Measurements from ENCODE around the gene EBLN2.

EBLN2 gene

GRCh38 chr3:73045391-73045790 lies 16.1 kb upstream of the EBLN2 start:
- no peak for TF ChIP-seq POLR2AphosphoS5 (IDR thresholded peaks at IDR 0.05; ENCODE audit: low read depth, low read length)
- TF ChIP-seq TAF1 (IDR thresholded peaks at IDR 0.05; ENCODE audit: borderline replicate concordance, insufficient read depth, low read length) = no peak
- TF ChIP-seq REST (IDR thresholded peaks at IDR 0.05; ENCODE audit: insufficient read depth in 1 of 2, low read depth in 2 of 2, low read length in 2 of 2) = no peak
- TF ChIP-seq SIN3A (IDR thresholded peaks at IDR 0.05; ENCODE audit: borderline replicate concordance, insufficient read depth, low read length) = no peak

GRCh38 chr3:73046195-73046594 lies 15.3 kb upstream of the EBLN2 start:
- TF ChIP-seq REST (IDR thresholded peaks at IDR 0.05; ENCODE audit: insufficient read depth in 1 of 2, low read depth in 2 of 2, low read length in 2 of 2) (no peak), SIN3A (IDR thresholded peaks at IDR 0.05; ENCODE audit: borderline replicate concordance, insufficient read depth, low read length) (no peak), FOXP2 (optimal IDR thresholded peaks at IDR 0.05; ENCODE audit: borderline replicate concordance, extremely low read depth, extremely low read length, insufficient read depth) (no peak), TAF1 (IDR thresholded peaks at IDR 0.05; ENCODE audit: borderline replicate concordance, insufficient read depth, low read length) (no peak), POLR2AphosphoS5 (IDR thresholded peaks at IDR 0.05; ENCODE audit: low read depth, low read length) (no peak)

DNA sequence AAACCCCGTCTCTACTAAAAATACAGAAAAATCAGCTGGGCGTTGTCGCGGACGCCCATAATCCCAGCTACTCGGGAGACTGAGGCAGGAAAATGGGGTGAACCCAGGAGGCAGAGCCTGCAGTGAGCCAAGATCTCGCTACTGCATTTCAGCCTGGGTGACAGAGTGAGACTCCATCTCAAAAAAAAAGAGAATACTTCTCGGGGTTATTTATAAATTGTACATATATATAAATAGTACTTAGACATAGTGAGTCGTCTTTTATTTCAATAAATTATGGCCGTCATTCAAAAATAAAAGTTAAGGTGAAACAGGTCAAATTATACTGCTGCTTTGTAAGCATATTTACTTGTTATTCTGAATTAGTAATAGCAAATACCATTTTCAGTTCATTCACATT lies 12.1 kb upstream of the EBLN2 start:
- TF ChIP-seq TAF1 (IDR thresholded peaks at IDR 0.05; ENCODE audit: borderline replicate concordance, insufficient read depth, low read length) (no peak), POLR2AphosphoS5 (IDR thresholded peaks at IDR 0.05; ENCODE audit: low read depth, low read length) (no peak), SIN3A (IDR thresholded peaks at IDR 0.05; ENCODE audit: borderline replicate concordance, insufficient read depth, low read length) (no peak), REST (IDR thresholded peaks at IDR 0.05; ENCODE audit: insufficient read depth in 1 of 2, low read depth in 2 of 2, low read length in 2 of 2) (no peak), FOXP2 (optimal IDR thresholded peaks at IDR 0.05; ENCODE audit: borderline replicate concordance, extremely low read depth, extremely low read length, insufficient read depth) (no peak)

DNA sequence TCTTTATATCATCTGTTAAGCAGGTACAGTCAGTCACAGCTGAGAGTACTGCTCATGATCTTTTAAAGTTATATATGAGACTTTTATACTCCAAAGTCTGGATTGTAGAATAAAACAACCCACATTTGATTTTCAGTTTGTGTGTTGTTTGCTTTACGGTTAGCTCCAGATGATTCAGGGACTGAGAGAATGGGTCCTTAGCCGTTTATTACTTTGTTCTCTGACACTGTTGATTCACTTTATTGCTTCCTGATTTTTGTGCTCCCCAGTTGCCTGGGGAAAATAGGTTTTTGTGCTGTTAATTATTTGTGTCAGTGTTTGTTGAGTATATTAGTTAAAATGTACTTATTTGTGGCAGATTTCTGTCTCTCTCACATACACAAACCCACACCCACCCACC lies 8.6 kb upstream of the EBLN2 start:
- TF ChIP-seq POLR2AphosphoS5 (IDR thresholded peaks at IDR 0.05; ENCODE audit: low read depth, low read length) = no peak

DNA sequence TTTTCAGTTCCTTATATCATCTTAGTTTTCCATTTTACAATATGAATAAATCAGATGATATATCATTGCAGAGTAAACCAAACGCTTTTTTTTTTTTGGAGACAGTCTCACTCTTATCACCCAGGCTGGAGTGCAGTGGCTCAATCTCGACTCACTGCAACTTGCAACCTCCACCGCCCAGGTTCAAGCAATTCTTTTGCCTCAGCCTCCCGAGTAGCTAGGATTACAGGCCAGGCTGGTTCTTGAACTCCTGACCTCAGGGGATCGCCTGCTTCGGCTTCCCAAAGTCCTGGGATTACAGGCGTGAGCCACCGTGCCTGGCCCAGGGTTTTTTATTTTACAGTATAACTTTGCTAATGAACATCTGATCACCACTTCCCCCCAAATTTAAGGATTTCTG lies 5.9 kb upstream of the EBLN2 start:
- TF ChIP-seq TAF1 (IDR thresholded peaks at IDR 0.05; ENCODE audit: borderline replicate concordance, insufficient read depth, low read length) (no peak), SIN3A (IDR thresholded peaks at IDR 0.05; ENCODE audit: borderline replicate concordance, insufficient read depth, low read length) (no peak), FOXP2 (optimal IDR thresholded peaks at IDR 0.05; ENCODE audit: borderline replicate concordance, extremely low read depth, extremely low read length, insufficient read depth) (no peak), REST (IDR thresholded peaks at IDR 0.05; ENCODE audit: insufficient read depth in 1 of 2, low read depth in 2 of 2, low read length in 2 of 2) (no peak), POLR2AphosphoS5 (IDR thresholded peaks at IDR 0.05; ENCODE audit: low read depth, low read length) (no peak)
